Activated CD4-positive, alpha-beta T cell treated with anti-CD3 and anti-CD28 coated beads, Interleukin-10, Interleukin-2, amounts not matched to agents 100 ng/mL and 50 ng/mL, durations not matched to agents 16 hours and 8 hours (primary cell): ENCODE measurements around the gene NECAB3.

ENCODE experiments used
- DNase-seq: peaks from one replicate; pipeline ENCODE4 v3.0.0-alpha.2; 2020

Gene NECAB3

GRCh38 chr20:33696448-33696847 is 22.2 kb upstream of the NECAB3 start:
- DNase-seq, result no peak

GRCh38 chr20:33694639-33695012 is 20.4 kb upstream of the NECAB3 start:
- DNase-seq, result no peak

- DNase-seq, result no peak
Measured at GRCh38 chr20:33693741-33694638, 19.8 kb upstream of the NECAB3 start.

- DNase-seq, result no peak
Measured at GRCh38 chr20:33693289-33693688, 19.1 kb upstream of the NECAB3 start.

GRCh38 chr20:33689973-33690372 is 15.7 kb upstream of the NECAB3 start:
- DNase-seq, result peak; percentile 75

- no peak for DNase-seq
Measured at GRCh38 chr20:33689493-33689892, 15.3 kb upstream of the NECAB3 start.

GRCh38 chr20:33688938-33689424 is 14.8 kb upstream of the NECAB3 start:
- DNase-seq, result no peak

- peak; percentile 50 for DNase-seq
Measured at GRCh38 chr20:33687993-33688937, 14.0 kb upstream of the NECAB3 start.

- DNase-seq, result no peak
Measured at GRCh38 chr20:33687370-33687915, 13.2 kb upstream of the NECAB3 start.

GRCh38 chr20:33686984-33687366 is 12.7 kb upstream of the NECAB3 start:
- DNase-seq, result no peak

- peak; percentile 98 for DNase-seq
Measured at GRCh38 chr20:33686100-33686983, 12.1 kb upstream of the NECAB3 start, which contains the start of gene E2F1. E2F1 (minus strand) TSS chr20:33686385; CDS start chr20:33686264, 121 bp downstream.

GRCh38 chr20:33685328-33686099 is 11.3 kb upstream of the NECAB3 start:
- peak; percentile 83 for DNase-seq

GRCh38 chr20:33684533-33685327 is 10.5 kb upstream of the NECAB3 start:
- DNase-seq, result no peak

GRCh38 chr20:33681728-33682353 is 7.6 kb upstream of the NECAB3 start:
- DNase-seq, result peak; percentile 48

GRCh38 chr20:33681288-33681687 is 7.1 kb upstream of the NECAB3 start:
- no peak for DNase-seq

GRCh38 chr20:33680686-33681085 is 6.5 kb upstream of the NECAB3 start:
- no peak for DNase-seq

GRCh38 chr20:33679758-33680485 is 5.7 kb upstream of the NECAB3 start:
- peak; percentile 83 for DNase-seq

- DNase-seq, result no peak
Measured at GRCh38 chr20:33677991-33678702, 3.9 kb upstream of the NECAB3 start.
